Endodermal cell (in vitro differentiated cells): ENCODE results near the gene DLG1. TPM values are rescaled to one million over a fixed set of nuclear protein-coding genes. Genes with fewer than 3 reads are reported as not detected.

Source experiments
- DNase-seq: peaks from one replicate; pipeline ENCODE4 v3.0.0-alpha.2; 2017
- H3K27ac ChIP-seq: 2 replicates; pipeline ENCODE4 v1.5.1; 2013; ENCODE audit warnings: mild to moderate bottlenecking, low read depth, low read length, moderate library complexity
- H3K27me3 ChIP-seq: 2 replicates; pipeline ENCODE4 v1.6.1; 2013; ENCODE audit warnings: mild to moderate bottlenecking, low read length, moderate library complexity; ENCODE audit not compliant: insufficient read depth, control insufficient read depth, poor library complexity, severe bottlenecking
- H3K36me3 ChIP-seq: 2 replicates; pipeline ENCODE4 v1.7.0; 2013; ENCODE audit warnings: mild to moderate bottlenecking, low read length, moderate library complexity; ENCODE audit not compliant: control insufficient read depth, insufficient read depth
- H3K4me1 ChIP-seq: one replicate; pipeline ENCODE4 v1.7.0; 2013; ENCODE audit warnings: low read length; ENCODE audit not compliant: control insufficient read depth, insufficient read depth
- H3K4me3 ChIP-seq: 2 replicates; pipeline ENCODE4 v1.5.1; 2013; ENCODE audit warnings: mild to moderate bottlenecking, low read length, moderate library complexity
- H3K9ac ChIP-seq: 2 replicates; pipeline ENCODE4 v1.6.1; 2013; ENCODE audit warnings: mild to moderate bottlenecking, low read length, moderate library complexity; ENCODE audit not compliant: poor library complexity, severe bottlenecking; ENCODE audit errors: extremely low read depth
- H3K9me3 ChIP-seq: 2 replicates; pipeline ENCODE4 v1.6.1; 2013; ENCODE audit warnings: mild to moderate bottlenecking, low read length, moderate library complexity; ENCODE audit not compliant: control insufficient read depth
- H3K27ac Mint-ChIP-seq: 2 replicates; pipeline ENCODE4 v1.8.0; 2020; ENCODE audit warnings: mixed read lengths
- H3K27me3 Mint-ChIP-seq: 2 replicates; pipeline ENCODE4 v1.8.0; 2021; ENCODE audit warnings: mild to moderate bottlenecking, mixed read lengths; ENCODE audit not compliant: insufficient read depth
- H3K36me3 Mint-ChIP-seq: 2 replicates; pipeline ENCODE4 v1.8.0; 2020; ENCODE audit warnings: low read depth, mixed read lengths
- H3K4me1 Mint-ChIP-seq: 2 replicates; pipeline ENCODE4 v1.8.0; 2020; ENCODE audit warnings: mixed read lengths
- H3K4me3 Mint-ChIP-seq: 2 replicates; pipeline ENCODE4 v1.8.0; 2020; ENCODE audit warnings: mild to moderate bottlenecking, moderate library complexity, mixed read lengths
- H3K9me3 Mint-ChIP-seq: 2 replicates; pipeline ENCODE4 v1.8.0; 2020; ENCODE audit warnings: mild to moderate bottlenecking, mixed read lengths
- WGBS, 2 experiments: methylation state at CpG; one replicate each; pipeline versions ENCODE4 v1.1.5 to v1.1.7; 2013; ENCODE audit warnings: missing lambda C conversion rate in 2 of 2, mixed read lengths in 1 of 2; ENCODE audit not compliant: insufficient coverage in 1 of 2, insufficient read length in 1 of 2; 5-methylcytosine and 5-hydroxymethylcytosine counted together
- total RNA-seq, 2 donors: library from RNA; stranded (reverse); fragmentation: NEBNext Ultra II Directional in 1 of 2; extraction: Animal tissue kit (Norgen Biotek cat#: 25700) in 1 of 2; gene quantifications; 2 replicates in 1 of 2; 3 replicates in 1 of 2; pipeline ENCODE4 v1.2.1, GENCODE V29; 2021
- TF ChIP-seq, protein P1 (sequence below): fragments of 200-600 bp; sonication (generic); conservative IDR thresholded peaks from 2 replicates; pipeline ENCODE4 v1.5.0; 2021; ENCODE audit warnings: antibody characterized with exemption, mild to moderate bottlenecking

Gene DLG1
- total RNA-seq, 2 donors from 2014 or later = 78.7 to 96.9 TPM

DNA sequence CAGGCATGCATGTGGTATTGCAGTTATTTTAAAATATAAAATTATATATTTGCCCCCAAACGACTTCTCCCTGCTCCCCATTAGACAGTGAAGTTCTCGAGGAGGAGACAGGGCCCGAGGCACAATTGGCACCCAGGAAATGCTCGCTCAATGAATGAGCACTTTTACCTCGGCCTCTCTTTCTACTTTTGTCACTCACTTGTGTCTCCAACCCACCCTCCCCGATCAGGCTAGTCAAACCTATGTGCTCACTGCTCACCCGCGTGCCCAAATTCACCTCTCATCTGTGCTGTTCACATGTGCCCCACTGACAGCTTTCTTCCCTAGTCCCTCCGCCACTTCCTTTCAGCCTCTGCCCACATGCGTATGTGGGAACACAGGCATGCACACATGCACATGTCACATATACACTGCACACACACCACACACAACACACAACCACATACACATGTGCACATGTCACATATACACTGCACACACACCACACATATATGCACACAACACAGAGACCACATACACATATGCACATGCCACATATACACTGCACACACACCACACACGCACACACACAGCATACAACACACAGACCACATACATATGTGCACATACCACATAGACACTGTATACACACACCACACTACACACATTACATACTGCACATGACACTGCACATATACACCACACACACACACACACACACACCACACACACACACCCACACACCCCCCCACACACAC is 46.3 kb upstream of the DLG1 start:
- H3K9me3 Mint-ChIP-seq = no peaks in the 10 kb centered on the region
- WGBS, 2 experiments = 92 to 93% methylated on average over 9 to 11 of the region's 11 CpGs
- no peak for DNase-seq

DNA sequence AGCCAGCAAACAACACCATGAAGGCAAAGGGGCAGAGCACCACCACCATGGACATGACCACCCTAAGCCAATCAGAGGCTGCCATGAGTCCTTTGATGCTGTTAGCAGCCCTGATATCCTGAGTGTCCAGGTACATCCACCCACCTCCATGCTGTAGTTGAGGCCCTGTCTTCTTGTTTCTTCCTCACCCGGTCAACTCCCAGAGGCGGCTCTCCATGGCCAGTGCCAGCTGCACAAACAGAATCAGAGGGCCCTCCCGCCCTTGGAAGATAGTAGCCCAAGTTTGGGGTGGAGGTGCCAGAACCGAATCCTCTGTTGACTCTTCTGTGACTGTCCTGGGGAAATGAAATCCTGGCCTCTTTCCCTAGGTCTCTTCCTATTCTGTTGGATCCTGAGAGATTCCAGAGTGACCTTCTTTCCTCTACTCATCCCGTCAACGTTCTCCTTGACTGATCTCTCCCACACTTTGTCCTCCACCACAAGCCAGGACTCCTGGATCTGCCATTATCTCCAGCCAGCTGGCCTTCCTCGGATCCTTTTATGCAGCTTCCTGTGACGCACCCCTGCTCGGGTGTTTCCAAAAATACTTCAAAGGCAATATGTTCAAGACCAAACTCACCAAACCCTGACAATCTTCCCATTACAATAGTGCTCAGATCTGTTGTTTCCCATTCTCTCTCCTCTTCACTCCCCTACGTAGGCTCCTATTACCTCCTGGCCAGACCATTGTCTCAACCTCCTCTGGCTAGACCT is 45.4 kb upstream of the DLG1 start:
- TF ChIP-seq, protein P1, sequence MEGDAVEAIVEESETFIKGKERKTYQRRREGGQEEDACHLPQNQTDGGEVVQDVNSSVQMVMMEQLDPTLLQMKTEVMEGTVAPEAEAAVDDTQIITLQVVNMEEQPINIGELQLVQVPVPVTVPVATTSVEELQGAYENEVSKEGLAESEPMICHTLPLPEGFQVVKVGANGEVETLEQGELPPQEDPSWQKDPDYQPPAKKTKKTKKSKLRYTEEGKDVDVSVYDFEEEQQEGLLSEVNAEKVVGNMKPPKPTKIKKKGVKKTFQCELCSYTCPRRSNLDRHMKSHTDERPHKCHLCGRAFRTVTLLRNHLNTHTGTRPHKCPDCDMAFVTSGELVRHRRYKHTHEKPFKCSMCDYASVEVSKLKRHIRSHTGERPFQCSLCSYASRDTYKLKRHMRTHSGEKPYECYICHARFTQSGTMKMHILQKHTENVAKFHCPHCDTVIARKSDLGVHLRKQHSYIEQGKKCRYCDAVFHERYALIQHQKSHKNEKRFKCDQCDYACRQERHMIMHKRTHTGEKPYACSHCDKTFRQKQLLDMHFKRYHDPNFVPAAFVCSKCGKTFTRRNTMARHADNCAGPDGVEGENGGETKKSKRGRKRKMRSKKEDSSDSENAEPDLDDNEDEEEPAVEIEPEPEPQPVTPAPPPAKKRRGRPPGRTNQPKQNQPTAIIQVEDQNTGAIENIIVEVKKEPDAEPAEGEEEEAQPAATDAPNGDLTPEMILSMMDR = no peak
- Histone ChIP-seq H3K9me3 (no peaks in the 10 kb centered on the region), H3K27me3 (no peaks in the 10 kb centered on the region), H3K4me3 (no peak overlapping the region), H3K36me3 (no peaks in the 10 kb centered on the region), H3K4me1 (peaks cover 8% of the 10 kb centered on the region), H3K9ac (no peak overlapping the region), H3K27ac (no peak overlapping the region)
- no peaks in the 10 kb centered on the region for H3K9me3 Mint-ChIP-seq
- no peak overlapping the region for H3K4me3 Mint-ChIP-seq
- peaks cover 16% of the 10 kb centered on the region for H3K4me1 Mint-ChIP-seq
- no peaks in the 10 kb centered on the region for H3K36me3 Mint-ChIP-seq
- 91 to 93% methylated on average over 8 to 10 of the region's 10 CpGs for WGBS, 2 experiments
- no peak overlapping the region for H3K27ac Mint-ChIP-seq
- no peaks in the 10 kb centered on the region for H3K27me3 Mint-ChIP-seq
- DNase-seq = peak; percentile 31

More for the DNA sequence above, 46.3 kb upstream of the DLG1 start:
- TF ChIP-seq, protein P1 = no peak
- H3K9me3 ChIP-seq = no peaks in the 10 kb centered on the region
- no peak overlapping the region for H3K4me3 ChIP-seq
- no peak overlapping the region for H3K4me3 Mint-ChIP-seq
- H3K27ac Mint-ChIP-seq = no peak overlapping the region
- H3K27ac ChIP-seq = no peak overlapping the region
- H3K27me3 ChIP-seq = no peaks in the 10 kb centered on the region
- H3K4me1 ChIP-seq = peaks cover 4% of the 10 kb centered on the region
- H3K9ac ChIP-seq = no peak overlapping the region
- H3K27me3 Mint-ChIP-seq = no peaks in the 10 kb centered on the region
- H3K4me1 Mint-ChIP-seq = peaks cover 12% of the 10 kb centered on the region
- H3K36me3 ChIP-seq = no peaks in the 10 kb centered on the region
- no peaks in the 10 kb centered on the region for H3K36me3 Mint-ChIP-seq

DNA sequence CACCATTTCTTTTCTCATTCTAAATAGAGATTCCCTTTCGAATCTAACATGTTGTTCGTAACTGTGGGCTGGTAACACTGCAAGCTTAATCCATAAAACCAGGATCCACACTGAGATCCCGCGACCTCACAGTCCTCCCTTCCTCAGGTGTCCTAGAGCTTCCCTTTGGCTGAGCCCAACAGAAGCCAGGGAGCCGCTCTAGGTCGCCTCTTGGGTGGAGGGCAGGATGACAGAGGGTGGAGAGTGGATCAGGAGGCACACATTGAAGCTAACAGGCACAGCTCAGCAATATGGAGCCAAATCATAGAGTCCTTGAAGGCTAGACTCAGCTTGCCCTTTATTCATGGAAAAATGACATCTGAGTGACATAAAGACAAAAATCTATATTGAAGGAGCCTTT is 44.7 kb upstream of the DLG1 start:
- H3K4me1 Mint-ChIP-seq = peaks cover 16% of the 10 kb centered on the region
- no peaks in the 10 kb centered on the region for H3K36me3 Mint-ChIP-seq
- Histone ChIP-seq H3K9me3 (no peaks in the 10 kb centered on the region), H3K27ac (no peak overlapping the region), H3K9ac (no peak overlapping the region), H3K4me3 (no peak overlapping the region), H3K36me3 (no peaks in the 10 kb centered on the region), H3K27me3 (no peaks in the 10 kb centered on the region), H3K4me1 (peaks cover 8% of the 10 kb centered on the region)
- no peaks in the 10 kb centered on the region for H3K27me3 Mint-ChIP-seq
- 95 to 97% methylated on average over 4 to 6 of the region's 6 CpGs for WGBS, 2 experiments
- TF ChIP-seq, protein P1 = no peak
- no peak overlapping the region for H3K4me3 Mint-ChIP-seq
- no peaks in the 10 kb centered on the region for H3K9me3 Mint-ChIP-seq
- peak; percentile 30 for DNase-seq
- no peak overlapping the region for H3K27ac Mint-ChIP-seq
